ENCODE data around the gene ELOVL7.
"Not testable (repeated sequence)": the region's sequence is repeated elsewhere in the genome, so short reads cannot be mapped to it uniquely, and the experiment has no call there.

ELOVL7 gene

DNA sequence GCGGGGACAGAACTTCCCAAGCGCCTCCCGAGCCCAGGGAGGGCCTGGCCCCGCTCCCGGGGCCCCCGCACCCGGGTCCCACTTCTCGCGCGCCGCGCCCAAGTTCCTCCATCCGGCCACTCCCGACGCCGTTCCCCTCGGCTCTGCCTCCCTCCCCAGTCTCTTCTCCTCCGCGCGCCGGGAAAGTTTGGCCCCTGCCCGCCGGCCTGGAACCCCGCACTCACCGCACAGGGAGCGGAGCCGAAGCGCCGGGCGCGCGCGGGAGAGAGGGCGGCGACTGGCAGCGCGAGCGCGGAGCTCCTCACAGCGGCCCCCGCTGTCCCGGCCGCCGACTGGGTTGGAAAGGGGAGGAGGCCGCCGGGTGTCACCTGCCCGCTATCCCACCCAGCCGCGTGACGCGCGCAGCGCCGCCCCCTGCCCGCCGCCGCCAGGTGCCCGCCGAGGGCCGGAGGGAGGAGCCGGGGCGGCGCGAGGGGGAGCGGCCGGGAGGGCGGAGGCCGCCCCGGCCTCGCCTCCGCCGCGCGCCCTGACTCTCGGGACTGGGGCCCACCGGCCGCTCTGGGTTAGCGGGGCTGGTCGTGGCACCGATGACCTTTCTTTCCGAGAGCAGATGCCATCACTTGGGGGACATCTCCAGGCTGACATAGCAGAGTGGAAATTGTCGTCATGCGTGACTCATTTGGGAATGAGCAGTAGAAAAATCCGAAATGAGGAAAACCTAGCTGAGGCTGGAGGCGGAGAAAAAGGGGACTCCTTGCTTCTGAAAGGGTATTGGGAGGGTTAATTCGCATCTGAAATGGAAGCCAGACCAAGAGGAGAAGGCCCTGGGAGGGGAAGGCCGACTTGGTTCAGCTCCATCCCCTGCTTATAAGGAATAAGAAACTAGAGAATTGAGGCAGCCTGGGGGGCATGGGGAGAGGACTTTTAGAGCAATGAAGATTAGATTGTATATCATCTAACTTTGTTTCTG, at the start of gene ELOVL7:
ELOVL7 (minus strand) TSS at position 334 of the 970 bp plus-strand sequence. CDS start 56,872 bp downstream, outside the sequence.
- DNase-seq, result peak in 12 of 14 donors; percentile 22 to 77 (median 57)

- DNase-seq, result no peak
Observed at GRCh38 chr5:60893521-60893920, 49.5 kb upstream of the ELOVL7 start.

DNA sequence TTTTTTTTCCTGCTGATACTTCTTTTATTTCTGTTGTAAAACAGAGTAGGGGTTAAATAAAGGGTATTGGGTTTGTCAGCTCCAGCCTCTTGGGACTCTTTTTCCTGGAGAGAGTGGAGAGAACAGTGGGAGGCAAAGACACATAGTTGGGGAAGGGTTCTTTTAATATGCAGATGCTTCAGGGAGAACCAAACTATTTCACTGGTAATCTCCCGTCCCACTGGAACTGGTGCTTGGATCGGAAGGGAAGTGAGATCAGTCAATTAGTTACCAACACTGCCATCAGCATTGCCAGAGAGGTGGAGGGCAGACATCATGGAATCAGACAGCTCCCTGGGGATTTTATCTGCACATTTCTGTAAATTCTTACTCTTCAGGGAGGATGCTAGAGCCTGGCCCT, 47.6 kb upstream of the ELOVL7 start:
- DNase-seq, result no peak

DNA sequence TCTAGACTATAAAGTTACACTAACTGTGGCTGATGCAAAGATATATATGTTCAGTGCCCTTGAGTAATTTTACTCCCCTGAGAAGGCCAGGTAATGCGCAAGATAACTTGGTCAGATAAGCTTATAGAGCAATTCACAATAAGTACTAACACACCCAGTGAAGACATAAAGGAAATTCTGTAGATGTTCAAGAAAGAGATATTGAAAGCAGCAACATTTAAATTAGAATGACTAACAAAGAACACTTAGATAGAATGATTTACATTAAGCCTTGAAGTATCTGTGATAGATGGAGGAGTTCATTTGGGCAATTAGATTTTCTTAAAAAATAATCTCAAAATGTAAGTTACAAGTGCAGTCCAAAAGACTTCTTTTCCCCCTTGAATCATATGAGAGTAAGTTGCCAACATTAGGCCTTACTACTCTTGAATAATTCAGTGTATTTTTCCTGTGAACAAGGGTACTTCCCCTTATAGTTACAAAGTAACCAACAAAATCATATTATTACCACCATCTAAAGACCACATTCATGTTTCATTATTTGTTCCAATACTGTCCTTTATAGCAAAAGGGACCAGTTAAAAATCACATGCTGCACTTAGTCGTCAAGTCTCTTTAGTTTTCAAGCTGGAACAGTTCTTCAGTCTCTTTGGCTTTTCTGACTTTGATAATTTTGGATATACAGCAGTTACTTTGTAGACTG, 44.4 kb upstream of the ELOVL7 start:
- no peak for DNase-seq

- no peak for DNase-seq
Observed at GRCh38 chr5:60887746-60888145, 43.7 kb upstream of the ELOVL7 start.

DNA sequence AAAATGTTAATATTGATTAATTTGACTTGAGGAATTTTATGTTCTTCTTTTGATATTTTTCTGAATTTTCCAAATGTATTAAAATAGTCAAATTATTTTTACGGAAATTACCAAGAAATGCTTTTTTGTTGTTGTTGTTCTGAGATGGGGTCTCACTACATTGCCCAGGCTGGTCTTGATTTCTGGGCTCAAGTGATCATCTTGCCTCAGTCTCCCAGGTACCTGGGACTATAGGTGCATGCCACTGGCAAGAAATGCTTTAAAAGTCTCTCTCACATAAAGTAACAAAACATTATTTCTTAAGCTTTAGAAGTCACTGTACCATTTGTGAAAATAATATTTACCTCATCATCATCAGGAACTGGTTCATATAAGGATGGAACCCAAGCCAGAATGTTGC, 43.0 kb upstream of the ELOVL7 start:
- no peak for DNase-seq

- no peak for DNase-seq
Observed at GRCh38 chr5:60886158-60886557, 42.1 kb upstream of the ELOVL7 start.

- DNase-seq, result no peak
Observed at GRCh38 chr5:60883229-60883628, 39.2 kb upstream of the ELOVL7 start.

DNA sequence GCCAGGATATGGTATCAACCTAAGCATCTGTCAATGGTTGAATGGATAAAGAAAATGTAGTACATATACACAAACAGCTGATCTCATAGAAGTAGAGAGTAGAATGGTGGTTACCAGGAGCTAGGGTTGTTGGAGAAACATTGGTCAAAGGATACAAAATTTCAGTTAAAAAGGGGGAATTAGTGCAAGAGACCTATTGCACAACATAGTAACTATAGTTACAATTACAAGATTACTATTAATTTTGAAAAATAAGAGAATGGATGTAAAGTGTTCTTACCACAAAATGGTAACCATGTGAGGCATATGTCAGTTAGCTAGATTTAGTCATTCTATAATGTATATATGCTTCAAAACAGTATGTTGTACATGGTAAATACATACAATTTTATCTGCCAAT, 28.8 kb upstream of the ELOVL7 start:
- DNase-seq, result no peak

- DNase-seq, result no peak
Observed at GRCh38 chr5:60870857-60871256, 26.8 kb upstream of the ELOVL7 start.

GRCh38 chr5:60860572-60860971, 16.5 kb upstream of the ELOVL7 start:
- not testable (repeated sequence) for DNase-seq

GRCh38 chr5:60856066-60856465, 12.0 kb upstream of the ELOVL7 start:
- no peak for DNase-seq

DNA sequence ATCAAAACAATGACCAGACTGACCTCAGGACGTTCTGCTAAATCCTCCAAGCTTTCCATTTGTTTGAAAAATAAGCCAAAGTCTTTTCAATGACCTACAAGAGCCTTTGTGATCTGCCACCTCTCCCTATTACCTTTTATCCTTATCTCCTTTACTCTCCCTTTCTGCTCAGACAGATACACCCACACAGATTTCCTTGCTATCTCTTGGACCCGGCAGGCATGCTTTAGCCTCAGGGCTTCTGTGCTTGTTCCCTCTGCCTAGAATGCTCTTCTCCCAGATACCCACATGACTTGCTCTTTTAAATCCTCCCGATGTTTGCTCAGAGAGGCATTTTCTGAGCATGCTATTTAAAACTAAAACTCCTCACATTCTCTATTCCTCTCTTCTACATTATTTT, 8.9 kb upstream of the ELOVL7 start:
- no peak for DNase-seq

DNA sequence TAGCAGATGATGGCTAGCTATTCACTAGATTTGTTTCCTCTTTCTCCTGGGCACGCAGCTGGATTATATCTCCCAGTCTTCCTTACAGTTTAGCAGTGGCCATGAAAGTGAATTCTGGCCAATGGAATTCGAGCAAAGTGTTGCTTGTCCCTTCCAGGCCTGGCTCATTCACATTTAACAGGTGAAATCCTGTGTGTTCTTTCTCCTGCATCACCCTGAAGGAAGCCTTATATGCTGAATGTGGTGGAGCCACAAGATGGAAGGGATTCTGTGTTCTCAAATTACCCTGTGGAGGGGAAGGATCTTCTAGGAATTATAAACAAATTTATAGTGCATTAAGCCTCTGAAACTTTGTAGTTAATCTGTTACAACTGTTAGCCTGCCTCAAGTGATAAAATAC, 8.2 kb upstream of the ELOVL7 start:
- no peak for DNase-seq

DNA sequence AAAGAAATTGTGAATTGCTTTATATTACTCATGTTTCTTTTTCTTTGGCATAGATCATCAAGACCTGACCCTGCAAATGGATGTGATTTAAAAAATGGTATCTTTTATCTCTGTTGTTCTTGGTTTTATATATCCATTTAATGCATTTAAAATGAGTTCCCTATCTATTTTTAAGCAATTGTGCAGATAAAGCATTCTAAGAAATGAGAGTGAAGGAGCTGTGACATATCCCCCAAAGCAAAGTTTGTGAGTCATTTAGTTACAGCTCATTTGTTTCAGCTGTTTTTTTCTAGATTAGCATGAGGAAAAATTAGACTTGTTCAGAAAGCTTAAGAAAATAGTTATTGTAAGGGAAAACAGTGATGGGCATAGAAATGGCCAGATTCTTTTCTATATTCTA, 7.6 kb upstream of the ELOVL7 start:
- DNase-seq, result no peak

DNA sequence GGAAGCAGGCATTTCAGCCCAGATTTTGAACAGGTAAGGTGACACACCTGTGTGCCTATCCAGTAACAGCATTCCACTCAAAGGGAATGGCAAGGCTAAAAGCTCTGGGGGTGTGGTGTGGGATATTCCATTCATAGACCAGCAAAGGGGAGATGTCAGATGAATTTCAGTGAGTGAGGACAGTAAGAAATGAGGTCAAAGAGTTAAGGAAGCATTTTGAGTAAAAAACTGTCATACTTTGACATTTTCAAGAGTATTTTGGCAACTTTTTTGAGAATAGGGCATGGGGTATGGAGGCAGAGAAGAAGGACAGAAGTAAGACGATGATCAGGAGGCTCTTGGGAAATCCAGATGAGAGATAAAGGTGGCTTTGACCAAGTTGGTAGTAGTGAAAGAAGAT, 2.2 kb upstream of the ELOVL7 start:
- DNase-seq, result no peak

- peak in 6 of 14 donors; percentile 10 to 49 (median 44) for DNase-seq
Observed at GRCh38 chr5:60843386-60843935, 608 bp downstream of the ELOVL7 start.

DNA sequence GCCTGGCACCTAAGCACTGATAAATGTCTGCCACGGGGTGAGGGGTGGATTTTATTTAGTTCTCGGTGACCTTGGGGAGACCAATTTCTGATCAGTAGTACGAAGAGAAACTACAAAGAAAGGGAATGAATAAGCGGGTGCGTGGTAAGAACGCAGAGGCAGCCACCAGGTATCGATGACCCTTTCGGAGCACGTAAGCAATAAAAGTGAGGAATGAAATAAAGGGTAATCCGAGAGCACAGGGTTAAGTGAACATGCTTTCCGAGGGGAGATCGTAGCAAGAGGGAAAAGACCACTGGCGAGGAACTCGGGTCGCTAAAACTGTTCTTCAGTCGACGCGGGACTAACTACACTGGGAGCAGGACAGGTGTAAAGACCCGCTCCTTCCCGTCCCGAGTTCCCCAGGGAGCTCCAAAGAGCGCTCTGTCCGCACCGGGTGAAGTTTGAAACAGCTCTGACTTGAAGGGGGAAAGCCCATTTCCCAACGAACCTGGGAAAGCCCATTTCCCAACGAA, 1.1 kb downstream of the ELOVL7 start:
- DNase-seq, result peak in 1 of 14 donors; percentile 44

- DNase-seq, result peak in 1 of 14 donors; percentile 44
Observed at GRCh38 chr5:60841361-60841760, 2.7 kb downstream of the ELOVL7 start.

GRCh38 chr5:60836131-60836530, 7.9 kb downstream of the ELOVL7 start:
- no peak for DNase-seq

DNA sequence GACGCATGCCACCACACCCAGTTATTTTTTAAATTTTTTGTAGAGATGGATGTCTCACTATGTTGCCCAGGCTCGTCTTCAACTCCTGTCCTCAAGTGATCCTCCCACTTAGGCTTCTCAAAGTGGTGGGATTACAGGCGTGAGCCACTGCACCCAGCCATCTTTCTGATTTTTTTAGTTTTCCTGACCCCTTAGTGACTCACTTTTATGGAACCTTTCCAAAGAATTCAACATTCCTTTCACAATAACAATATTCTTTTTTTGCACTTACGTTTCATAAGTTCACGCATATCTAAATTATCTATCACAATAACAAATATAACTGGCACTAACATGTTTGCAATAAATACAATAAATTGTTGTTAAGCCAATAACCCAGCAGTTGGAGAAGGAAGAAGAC, 8.5 kb downstream of the ELOVL7 start:
- DNase-seq, result no peak

DNA sequence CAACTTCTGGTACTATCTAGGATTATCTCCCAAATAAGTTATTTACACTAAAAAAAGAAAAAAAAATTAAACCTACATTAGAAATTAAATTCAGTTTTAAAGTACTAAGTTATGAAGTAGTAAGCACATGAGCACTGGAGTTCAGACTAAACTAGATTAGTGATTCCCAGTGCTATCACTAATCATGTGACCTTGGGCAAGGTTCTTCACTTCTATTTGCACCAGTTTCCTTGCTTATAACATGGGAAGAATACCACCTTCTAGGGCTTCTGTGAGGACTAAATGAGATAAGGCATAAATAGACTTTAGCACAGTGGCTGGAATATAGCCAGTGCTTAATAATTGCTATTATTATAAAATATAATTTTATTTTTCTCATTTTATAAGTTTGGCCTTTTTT, 10.5 kb downstream of the ELOVL7 start:
- DNase-seq, result no peak

DNA sequence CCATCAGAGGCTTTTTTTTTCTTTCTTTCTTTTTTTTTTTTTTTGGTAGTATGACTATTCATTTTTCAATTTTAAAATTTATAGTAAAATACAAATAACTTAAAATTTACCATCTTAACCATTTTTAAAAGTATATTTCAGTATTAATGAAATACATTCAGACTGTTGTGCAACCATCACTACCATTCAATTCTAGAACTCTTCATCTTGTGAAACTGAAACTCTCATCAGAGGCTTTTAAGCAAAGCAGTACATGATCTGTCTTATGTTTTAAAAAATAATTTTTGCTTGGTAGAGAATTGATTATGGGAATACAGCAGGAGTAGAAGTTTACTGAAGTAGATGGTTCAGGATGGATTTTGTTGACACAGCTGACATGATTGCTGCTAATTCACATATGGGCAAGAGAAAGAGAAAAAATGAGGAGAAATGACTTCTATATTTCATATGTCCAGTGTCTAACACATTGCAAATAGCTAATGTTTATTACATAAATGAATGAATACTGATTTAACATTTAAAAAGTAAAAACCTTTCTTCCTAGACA, 13.4 kb downstream of the ELOVL7 start:
- no peak for DNase-seq

Data from C1 segment of cervical spinal cord (tissue), 14 donors.